HEK293T (cell line): ENCODE results near the gene KRCC1.

ENCODE experiments used
- ARNT ChIP-seq: fragments of 450-650 bp; IDR thresholded peaks from 2 replicates; pipeline ENCODE4 v1.6.1; 2017; ENCODE audit warnings: mild to moderate bottlenecking
- BHLHE40 ChIP-seq: fragments of 450-650 bp; IDR thresholded peaks from 2 replicates; pipeline ENCODE4 v1.6.1; 2016; ENCODE audit warnings: mild to moderate bottlenecking, moderate library complexity, borderline replicate concordance
- CTBP1 ChIP-seq: fragments of 450-650 bp; IDR thresholded peaks from 2 replicates; pipeline ENCODE4 v1.6.1; 2016; ENCODE audit warnings: borderline replicate concordance
- ELF4 ChIP-seq: fragments of 450-650 bp; IDR thresholded peaks from 2 replicates; pipeline ENCODE4 v1.6.1; 2017; ENCODE audit warnings: antibody characterized with exemption
- FOXM1 ChIP-seq: fragments of 450-650 bp; IDR thresholded peaks from 2 replicates; pipeline ENCODE4 v1.6.1; 2017; ENCODE audit warnings: mild to moderate bottlenecking, borderline replicate concordance
- HDGF ChIP-seq: fragments of 450-650 bp; IDR thresholded peaks from 2 replicates; pipeline ENCODE4 v1.6.1; 2017; ENCODE audit warnings: antibody characterized with exemption, borderline replicate concordance
- L3MBTL2 ChIP-seq: fragments of 450-650 bp; conservative IDR thresholded peaks from 2 replicates; pipeline ENCODE4 v1.6.1; 2016; ENCODE audit warnings: mild to moderate bottlenecking
- LEF1 ChIP-seq: fragments of 450-650 bp; IDR thresholded peaks from 2 replicates; pipeline ENCODE4 v1.6.1; 2017; ENCODE audit warnings: mild to moderate bottlenecking, borderline replicate concordance
- NFRKB ChIP-seq: fragments of 450-650 bp; IDR thresholded peaks from 2 replicates; pipeline ENCODE4 v1.6.1; 2016; ENCODE audit warnings: mild to moderate bottlenecking, moderate library complexity
- PKNOX1 ChIP-seq: fragments of 450-650 bp; IDR thresholded peaks from 2 replicates; pipeline ENCODE4 v1.6.1; 2016
- SP1 ChIP-seq: fragments of 450-650 bp; IDR thresholded peaks from 2 replicates; pipeline ENCODE4 v1.6.1; 2017
- SUZ12 ChIP-seq: fragments of 450-650 bp; IDR thresholded peaks from 2 replicates; pipeline ENCODE4 v1.6.1; 2016; ENCODE audit warnings: mild to moderate bottlenecking

DNA sequence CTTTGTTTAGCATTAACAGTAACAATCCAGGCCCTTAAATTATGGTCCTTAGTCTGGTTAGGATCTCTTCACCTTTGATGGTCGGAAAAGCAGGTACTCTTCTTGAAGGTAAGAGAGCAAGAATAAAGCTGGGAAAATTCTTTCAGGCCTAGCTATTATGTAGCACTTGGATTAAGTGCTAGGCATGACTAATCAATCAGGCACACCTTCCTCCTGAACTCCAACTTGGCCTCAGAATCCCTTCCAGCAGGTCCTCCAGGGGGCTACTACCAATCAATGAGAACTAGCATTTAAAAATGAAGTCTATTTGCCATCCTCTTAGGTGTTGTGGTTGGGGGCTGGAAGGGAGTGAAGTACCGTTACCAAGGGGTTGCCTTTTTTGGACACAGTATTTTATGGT lies 15.8 kb upstream of the KRCC1 start:
- TF ChIP-seq ARNT (no peak), LEF1 (no peak), SUZ12 (no peak), BHLHE40 (no peak), FOXM1 (no peak), PKNOX1 (no peak), ELF4 (no peak), NFRKB (no peak), L3MBTL2 (no peak), HDGF (no peak), SP1 (no peak), CTBP1 (no peak)
